ENCODE data around the gene FLT3LG. TPM values are rescaled to one million over a fixed set of nuclear protein-coding genes. Genes with fewer than 3 reads are reported as not detected.

The FLT3LG gene
- total and polyA plus RNA-seq, 2 experiments from 2014 or later = 0.49 to 1.8 TPM

DNA sequence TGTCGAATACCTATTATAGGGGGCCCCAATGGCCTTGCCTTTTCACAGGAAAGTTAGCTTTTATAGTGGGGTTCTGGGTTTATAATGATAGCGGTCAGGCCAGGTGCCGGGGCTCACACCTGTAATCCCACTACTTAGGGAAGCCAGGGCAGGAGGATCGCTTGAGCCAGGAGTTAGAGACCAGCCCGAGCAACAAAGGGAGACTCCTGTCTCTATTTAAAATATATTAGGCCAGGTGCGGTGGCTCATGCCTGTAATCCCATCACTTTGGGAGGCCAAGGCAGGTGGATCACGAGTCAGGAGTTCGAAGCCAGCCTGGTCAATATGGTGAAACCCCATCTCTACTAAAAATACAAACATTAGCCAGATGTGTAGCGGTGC, 29.6 kb downstream of the FLT3LG start:
- ATAC-seq = no peak
- H3K27me3 Mint-ChIP-seq (ENCODE audit: insufficient read depth, low read depth, poor library complexity) = peaks cover 20% of the 10 kb centered on the region
- H3K36me3 Mint-ChIP-seq (ENCODE audit: low read depth) = peaks cover 19% of the 10 kb centered on the region
- TF ChIP-seq NANOG (IDR thresholded peaks at IDR 0.05; ENCODE audit: borderline replicate concordance) (no peak), STAT1 (IDR thresholded peaks at IDR 0.05; ENCODE audit: unreplicated experiment) (no peak), EZH2 (IDR thresholded peaks at IDR 0.05; ENCODE audit: low read depth, unreplicated experiment) (no peak), JUNB (IDR thresholded peaks at IDR 0.05; ENCODE audit: unreplicated experiment) (no peak), EZH2phosphoT487 (IDR thresholded peaks at IDR 0.05; ENCODE audit: unreplicated experiment) (no peak), ZNF331 (CRISPR knock-in tag; IDR thresholded peaks at IDR 0.05; ENCODE audit: low read depth) (no peak), CREB1 (CRISPR knock-in tag; IDR thresholded peaks at IDR 0.05; ENCODE audit: low read depth) (no peak), POLR2AphosphoS5 (IDR thresholded peaks at IDR 0.05; ENCODE audit: low read depth) (no peak), ZNF114 (CRISPR knock-in tag; IDR thresholded peaks at IDR 0.05) (no peak)
- TF ChIP-seq, protein P1, sequence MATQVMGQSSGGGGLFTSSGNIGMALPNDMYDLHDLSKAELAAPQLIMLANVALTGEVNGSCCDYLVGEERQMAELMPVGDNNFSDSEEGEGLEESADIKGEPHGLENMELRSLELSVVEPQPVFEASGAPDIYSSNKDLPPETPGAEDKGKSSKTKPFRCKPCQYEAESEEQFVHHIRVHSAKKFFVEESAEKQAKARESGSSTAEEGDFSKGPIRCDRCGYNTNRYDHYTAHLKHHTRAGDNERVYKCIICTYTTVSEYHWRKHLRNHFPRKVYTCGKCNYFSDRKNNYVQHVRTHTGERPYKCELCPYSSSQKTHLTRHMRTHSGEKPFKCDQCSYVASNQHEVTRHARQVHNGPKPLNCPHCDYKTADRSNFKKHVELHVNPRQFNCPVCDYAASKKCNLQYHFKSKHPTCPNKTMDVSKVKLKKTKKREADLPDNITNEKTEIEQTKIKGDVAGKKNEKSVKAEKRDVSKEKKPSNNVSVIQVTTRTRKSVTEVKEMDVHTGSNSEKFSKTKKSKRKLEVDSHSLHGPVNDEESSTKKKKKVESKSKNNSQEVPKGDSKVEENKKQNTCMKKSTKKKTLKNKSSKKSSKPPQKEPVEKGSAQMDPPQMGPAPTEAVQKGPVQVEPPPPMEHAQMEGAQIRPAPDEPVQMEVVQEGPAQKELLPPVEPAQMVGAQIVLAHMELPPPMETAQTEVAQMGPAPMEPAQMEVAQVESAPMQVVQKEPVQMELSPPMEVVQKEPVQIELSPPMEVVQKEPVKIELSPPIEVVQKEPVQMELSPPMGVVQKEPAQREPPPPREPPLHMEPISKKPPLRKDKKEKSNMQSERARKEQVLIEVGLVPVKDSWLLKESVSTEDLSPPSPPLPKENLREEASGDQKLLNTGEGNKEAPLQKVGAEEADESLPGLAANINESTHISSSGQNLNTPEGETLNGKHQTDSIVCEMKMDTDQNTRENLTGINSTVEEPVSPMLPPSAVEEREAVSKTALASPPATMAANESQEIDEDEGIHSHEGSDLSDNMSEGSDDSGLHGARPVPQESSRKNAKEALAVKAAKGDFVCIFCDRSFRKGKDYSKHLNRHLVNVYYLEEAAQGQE (IDR thresholded peaks at IDR 0.05; ENCODE audit: unreplicated experiment) = no peak
- TF ChIP-seq, protein P2, sequence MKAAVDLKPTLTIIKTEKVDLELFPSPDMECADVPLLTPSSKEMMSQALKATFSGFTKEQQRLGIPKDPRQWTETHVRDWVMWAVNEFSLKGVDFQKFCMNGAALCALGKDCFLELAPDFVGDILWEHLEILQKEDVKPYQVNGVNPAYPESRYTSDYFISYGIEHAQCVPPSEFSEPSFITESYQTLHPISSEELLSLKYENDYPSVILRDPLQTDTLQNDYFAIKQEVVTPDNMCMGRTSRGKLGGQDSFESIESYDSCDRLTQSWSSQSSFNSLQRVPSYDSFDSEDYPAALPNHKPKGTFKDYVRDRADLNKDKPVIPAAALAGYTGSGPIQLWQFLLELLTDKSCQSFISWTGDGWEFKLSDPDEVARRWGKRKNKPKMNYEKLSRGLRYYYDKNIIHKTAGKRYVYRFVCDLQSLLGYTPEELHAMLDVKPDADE (IDR thresholded peaks at IDR 0.05) = no peak
- TF ChIP-seq, protein P3, sequence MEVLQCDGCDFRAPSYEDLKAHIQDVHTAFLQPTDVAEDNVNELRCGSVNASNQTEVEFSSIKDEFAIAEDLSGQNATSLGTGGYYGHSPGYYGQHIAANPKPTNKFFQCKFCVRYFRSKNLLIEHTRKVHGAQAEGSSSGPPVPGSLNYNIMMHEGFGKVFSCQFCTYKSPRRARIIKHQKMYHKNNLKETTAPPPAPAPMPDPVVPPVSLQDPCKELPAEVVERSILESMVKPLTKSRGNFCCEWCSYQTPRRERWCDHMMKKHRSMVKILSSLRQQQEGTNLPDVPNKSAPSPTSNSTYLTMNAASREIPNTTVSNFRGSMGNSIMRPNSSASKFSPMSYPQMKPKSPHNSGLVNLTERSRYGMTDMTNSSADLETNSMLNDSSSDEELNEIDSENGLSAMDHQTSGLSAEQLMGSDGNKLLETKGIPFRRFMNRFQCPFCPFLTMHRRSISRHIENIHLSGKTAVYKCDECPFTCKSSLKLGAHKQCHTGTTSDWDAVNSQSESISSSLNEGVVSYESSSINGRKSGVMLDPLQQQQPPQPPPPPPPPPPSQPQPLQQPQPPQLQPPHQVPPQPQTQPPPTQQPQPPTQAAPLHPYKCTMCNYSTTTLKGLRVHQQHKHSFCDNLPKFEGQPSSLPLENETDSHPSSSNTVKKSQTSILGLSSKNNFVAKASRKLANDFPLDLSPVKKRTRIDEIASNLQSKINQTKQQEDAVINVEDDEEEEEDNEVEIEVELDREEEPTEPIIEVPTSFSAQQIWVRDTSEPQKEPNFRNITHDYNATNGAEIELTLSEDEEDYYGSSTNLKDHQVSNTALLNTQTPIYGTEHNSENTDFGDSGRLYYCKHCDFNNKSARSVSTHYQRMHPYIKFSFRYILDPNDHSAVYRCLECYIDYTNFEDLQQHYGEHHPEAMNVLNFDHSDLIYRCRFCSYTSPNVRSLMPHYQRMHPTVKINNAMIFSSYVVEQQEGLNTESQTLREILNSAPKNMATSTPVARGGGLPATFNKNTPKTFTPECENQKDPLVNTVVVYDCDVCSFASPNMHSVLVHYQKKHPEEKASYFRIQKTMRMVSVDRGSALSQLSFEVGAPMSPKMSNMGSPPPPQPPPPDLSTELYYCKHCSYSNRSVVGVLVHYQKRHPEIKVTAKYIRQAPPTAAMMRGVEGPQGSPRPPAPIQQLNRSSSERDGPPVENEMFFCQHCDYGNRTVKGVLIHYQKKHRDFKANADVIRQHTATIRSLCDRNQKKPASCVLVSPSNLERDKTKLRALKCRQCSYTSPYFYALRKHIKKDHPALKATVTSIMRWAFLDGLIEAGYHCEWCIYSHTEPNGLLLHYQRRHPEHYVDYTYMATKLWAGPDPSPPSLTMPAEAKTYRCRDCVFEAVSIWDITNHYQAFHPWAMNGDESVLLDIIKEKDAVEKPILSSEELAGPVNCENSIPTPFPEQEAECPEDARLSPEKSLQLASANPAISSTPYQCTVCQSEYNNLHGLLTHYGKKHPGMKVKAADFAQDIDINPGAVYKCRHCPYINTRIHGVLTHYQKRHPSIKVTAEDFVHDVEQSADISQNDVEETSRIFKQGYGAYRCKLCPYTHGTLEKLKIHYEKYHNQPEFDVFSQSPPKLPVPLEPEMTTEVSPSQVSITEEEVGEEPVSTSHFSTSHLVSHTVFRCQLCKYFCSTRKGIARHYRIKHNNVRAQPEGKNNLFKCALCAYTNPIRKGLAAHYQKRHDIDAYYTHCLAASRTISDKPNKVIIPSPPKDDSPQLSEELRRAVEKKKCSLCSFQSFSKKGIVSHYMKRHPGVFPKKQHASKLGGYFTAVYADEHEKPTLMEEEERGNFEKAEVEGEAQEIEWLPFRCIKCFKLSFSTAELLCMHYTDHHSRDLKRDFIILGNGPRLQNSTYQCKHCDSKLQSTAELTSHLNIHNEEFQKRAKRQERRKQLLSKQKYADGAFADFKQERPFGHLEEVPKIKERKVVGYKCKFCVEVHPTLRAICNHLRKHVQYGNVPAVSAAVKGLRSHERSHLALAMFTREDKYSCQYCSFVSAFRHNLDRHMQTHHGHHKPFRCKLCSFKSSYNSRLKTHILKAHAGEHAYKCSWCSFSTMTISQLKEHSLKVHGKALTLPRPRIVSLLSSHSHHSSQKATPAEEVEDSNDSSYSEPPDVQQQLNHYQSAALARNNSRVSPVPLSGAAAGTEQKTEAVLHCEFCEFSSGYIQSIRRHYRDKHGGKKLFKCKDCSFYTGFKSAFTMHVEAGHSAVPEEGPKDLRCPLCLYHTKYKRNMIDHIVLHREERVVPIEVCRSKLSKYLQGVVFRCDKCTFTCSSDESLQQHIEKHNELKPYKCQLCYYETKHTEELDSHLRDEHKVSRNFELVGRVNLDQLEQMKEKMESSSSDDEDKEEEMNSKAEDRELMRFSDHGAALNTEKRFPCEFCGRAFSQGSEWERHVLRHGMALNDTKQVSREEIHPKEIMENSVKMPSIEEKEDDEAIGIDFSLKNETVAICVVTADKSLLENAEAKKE (CRISPR knock-in tag; IDR thresholded peaks at IDR 0.05) = no peak
- TF ChIP-seq, protein P4, sequence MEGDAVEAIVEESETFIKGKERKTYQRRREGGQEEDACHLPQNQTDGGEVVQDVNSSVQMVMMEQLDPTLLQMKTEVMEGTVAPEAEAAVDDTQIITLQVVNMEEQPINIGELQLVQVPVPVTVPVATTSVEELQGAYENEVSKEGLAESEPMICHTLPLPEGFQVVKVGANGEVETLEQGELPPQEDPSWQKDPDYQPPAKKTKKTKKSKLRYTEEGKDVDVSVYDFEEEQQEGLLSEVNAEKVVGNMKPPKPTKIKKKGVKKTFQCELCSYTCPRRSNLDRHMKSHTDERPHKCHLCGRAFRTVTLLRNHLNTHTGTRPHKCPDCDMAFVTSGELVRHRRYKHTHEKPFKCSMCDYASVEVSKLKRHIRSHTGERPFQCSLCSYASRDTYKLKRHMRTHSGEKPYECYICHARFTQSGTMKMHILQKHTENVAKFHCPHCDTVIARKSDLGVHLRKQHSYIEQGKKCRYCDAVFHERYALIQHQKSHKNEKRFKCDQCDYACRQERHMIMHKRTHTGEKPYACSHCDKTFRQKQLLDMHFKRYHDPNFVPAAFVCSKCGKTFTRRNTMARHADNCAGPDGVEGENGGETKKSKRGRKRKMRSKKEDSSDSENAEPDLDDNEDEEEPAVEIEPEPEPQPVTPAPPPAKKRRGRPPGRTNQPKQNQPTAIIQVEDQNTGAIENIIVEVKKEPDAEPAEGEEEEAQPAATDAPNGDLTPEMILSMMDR (conservative IDR thresholded peaks at IDR 0.05; ENCODE audit: low read depth in 2 of 2) = no peak
- no peak for DNase-seq (ENCODE audit: low spot score)
- Histone ChIP-seq H3K79me2 (replicated peaks; ENCODE audit: insufficient read depth) (peaks cover 3% of the 10 kb centered on the region; the same call in 1 of the 2 replicates), H3K27ac (ENCODE audit: low read depth) (no peak overlapping the region), H3F3A (replicated peaks; ENCODE audit: low read depth) (peaks cover 25% of the 10 kb centered on the region), H3K9me2 (ENCODE audit: insufficient read depth) (no peaks in the 10 kb centered on the region), H3K4me2 (0 out of 2 replicates have a peak overlapping the region, but pooled peaks have one; percentile 24), H3K4me1 (ENCODE audit: insufficient read depth) (peaks cover 26% of the 10 kb centered on the region), H2AFZ (no peak overlapping the region), H3K36me3 (ENCODE audit: insufficient read depth) (peaks cover 9% of the 10 kb centered on the region), H4K20me1 (replicated peaks; ENCODE audit: insufficient read depth) (peaks cover 6% of the 10 kb centered on the region; the same call in 1 of the 2 replicates), H3K27me3 (ENCODE audit: insufficient read depth) (no peaks in the 10 kb centered on the region), H3K4me3 (no peak overlapping the region)
- peaks cover 22% of the 10 kb centered on the region for H3K4me1 Mint-ChIP-seq
- no peaks in the 10 kb centered on the region; the same call in 2 of the 3 replicates for H3K9me3 Mint-ChIP-seq
- no peak overlapping the region for H3K27ac Mint-ChIP-seq
- no peak overlapping the region for H3K4me3 Mint-ChIP-seq
